ENCODE results near the gene MLXIPL.
"Not testable (repeated sequence)": the region's sequence is repeated elsewhere in the genome, so short reads cannot be mapped to it uniquely, and the experiment has no call there.

MLXIPL gene

DNA sequence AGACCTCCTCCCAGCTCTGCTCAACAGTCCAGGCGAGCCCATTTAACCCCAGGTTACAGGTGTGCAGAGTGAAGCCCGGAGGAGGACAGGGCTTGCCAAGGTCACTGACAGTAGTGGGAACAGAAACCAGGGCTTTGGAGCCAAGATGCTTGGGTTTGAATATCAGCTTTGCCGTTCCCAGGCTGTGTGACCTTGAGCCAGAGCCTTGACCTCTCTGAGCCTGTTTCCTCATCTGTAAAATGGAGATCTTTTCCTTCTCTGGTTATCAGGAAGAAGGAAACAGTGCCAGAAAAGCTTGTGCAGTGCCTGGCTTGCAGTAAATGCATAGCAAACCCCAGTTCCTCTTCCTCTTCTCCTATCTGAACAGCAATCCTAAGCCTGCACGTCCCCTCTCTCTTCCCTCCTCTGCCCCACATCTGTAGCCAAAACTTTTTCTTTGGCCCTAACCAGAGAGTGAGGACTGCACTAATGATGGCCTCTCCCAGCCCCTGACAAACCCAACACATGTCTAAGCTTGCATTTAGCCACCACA is 21.4 kb upstream of the MLXIPL start:
- no peak for FAIRE-seq

- FAIRE-seq: no peak
These were observed 20.5 kb upstream of the MLXIPL start for GRCh38 chr7:73644688-73645286.

DNA sequence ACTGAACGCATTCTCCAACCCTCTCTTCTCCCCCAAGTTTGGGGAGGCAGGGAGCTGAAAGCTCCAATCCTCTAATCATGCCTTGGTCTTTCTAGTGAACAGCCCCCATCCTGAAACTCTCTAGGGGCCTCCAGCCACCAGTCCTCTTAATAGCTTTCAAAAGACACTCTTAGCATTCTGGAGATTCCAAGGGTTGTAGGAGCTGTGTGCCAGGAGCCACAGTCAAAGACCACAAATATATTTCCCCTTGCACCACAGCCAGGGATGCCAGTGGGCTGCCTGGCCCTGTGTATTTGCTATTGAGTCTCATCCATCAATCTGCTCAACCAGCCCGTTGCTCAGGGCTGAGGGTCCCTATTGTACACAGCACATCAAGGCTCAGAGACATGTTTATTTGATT is 18.5 kb upstream of the MLXIPL start:
- FAIRE-seq: no peak

DNA sequence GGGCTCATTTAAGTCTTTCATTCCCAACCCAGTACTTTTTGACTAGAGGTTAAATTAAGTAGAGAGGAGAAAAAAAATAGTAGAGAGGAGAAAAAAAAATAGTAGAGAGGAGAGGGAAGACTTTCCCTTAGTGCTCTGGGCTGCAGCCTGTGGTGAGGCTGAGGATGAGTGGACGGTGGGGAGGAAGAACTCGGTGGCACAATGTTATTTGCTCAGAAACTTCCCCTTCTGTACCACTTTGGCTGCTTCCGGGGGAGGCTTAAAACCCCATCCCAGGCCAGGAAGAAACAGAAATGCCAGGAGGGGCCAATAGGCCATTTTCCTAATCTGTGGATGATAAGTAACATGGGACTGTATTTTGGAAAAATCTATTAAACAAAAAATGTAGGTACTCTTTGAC is 14.6 kb upstream of the MLXIPL start:
- no peak for FAIRE-seq

DNA sequence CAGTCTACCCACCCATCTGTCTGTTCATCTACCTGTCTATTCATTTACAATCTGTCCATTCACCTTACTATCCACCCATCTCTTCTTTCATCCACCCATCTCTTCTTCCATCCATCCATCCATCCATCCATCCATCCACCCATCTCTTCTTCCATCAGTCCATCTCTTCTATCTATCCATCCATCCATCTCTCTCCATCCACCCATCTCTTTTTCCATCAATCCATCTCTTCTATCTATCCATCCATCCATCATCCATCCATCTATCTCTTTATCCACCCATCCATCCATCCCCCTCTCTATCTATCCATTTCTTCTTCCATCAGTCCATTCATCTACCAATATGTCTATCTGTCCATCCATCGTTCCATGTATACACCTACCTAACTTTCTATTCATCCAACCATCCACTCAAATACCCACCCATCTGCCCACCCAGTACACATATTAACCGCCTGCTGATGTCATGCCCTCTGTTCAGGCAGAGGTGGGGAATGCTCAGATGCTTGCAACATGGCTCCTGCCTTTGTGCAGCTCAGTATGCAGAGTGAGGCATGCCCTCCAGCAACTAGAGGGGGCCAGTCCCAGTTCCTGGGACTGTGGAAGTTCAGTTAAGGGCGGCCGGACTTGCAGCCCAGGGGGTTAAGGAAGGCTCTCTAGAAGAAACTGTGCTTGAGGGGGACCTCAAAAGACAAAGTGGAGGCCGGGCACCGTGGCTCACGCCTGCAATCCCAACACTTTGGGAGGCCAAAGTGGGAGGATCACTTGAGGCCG is 11.3 kb upstream of the MLXIPL start:
- FAIRE-seq: no peak

DNA sequence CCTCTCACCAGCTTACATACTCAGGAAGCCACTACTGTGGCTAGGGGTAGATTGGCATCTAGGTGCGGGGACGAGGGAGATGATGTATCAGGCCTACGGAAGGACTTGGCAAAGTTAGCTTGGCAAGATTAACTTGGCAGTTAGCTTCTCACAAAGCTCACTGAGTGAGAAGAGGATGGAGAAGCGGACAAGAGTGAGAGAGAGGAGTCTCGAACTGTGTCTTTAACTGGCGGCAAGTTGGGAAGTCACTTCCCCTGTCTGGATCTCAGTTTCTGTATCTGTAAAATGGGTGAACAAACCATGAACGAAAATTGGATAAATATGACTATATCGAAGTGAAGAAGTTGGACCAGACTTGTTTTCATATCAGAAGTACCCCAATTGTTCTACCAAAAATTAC is 9.5 kb upstream of the MLXIPL start:
- FAIRE-seq: no peak

- FAIRE-seq: no peak
These were observed 9.0 kb upstream of the MLXIPL start for GRCh38 chr7:73633323-73633722.

GRCh38 chr7:73631558-73631957 is 7.2 kb upstream of the MLXIPL start:
- no peak for FAIRE-seq

DNA sequence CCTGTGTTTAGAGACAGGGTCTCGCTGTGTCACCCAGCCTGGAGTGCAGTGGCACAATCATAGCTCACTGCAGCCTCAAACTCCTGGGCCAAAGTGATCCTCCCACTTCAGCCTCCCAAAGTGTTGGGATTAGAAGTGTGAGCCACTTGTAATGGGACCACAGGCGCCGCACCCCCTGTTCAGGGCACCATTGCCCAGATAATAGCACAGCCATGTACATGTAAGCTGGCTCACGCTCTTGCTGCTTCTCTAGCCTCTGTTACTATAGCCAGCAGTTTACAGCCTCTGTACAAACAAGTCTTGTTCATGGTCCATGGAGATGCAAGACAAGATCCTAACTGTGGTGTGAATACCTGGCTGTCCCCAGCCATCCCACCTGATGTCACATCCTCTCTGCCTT is 4.2 kb upstream of the MLXIPL start:
- FAIRE-seq: no peak

DNA sequence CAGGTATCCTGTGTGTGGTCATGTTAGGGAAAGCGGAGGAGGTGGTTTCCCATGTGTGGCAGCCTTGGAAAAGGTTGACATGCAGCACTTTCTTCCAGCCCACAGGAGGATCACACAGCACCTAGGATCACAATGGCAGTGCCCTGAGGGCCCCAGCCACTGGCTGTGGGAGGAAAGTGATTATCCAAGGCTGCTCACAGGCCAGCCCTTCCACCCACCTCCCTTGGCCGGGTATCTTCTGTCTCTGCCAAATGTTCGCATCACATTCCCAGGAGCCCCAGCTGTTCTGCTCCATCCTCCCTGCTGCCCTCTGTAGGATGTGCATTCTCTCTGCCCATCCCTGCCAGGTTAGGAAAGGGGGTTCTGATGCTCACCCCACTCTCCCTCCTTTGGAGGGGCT is 2.5 kb upstream of the MLXIPL start:
- no peak for FAIRE-seq

DNA sequence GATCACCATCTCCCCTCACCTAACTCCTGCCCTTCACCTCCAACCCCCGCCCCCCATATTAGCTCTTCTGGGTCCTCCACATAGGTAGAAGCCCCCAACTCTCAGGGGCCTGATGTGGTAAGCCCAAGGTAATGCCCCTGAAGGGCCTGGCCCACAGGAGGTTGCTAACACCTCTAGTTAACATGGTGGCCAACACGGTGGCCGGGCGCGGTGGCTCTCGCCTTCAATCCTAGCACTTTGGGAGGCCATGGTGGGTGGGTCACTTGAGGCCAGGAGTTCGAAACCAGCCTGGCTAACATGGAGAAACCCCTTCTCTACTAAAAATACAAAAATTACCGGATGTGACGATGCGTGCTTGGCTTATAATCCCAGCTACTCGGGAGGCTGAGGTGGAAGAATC is 954 bp upstream of the MLXIPL start:
- FAIRE-seq: no peak

- no peak for FAIRE-seq
These were observed 313 bp upstream of the MLXIPL start for GRCh38 chr7:73624669-73625001.

DNA sequence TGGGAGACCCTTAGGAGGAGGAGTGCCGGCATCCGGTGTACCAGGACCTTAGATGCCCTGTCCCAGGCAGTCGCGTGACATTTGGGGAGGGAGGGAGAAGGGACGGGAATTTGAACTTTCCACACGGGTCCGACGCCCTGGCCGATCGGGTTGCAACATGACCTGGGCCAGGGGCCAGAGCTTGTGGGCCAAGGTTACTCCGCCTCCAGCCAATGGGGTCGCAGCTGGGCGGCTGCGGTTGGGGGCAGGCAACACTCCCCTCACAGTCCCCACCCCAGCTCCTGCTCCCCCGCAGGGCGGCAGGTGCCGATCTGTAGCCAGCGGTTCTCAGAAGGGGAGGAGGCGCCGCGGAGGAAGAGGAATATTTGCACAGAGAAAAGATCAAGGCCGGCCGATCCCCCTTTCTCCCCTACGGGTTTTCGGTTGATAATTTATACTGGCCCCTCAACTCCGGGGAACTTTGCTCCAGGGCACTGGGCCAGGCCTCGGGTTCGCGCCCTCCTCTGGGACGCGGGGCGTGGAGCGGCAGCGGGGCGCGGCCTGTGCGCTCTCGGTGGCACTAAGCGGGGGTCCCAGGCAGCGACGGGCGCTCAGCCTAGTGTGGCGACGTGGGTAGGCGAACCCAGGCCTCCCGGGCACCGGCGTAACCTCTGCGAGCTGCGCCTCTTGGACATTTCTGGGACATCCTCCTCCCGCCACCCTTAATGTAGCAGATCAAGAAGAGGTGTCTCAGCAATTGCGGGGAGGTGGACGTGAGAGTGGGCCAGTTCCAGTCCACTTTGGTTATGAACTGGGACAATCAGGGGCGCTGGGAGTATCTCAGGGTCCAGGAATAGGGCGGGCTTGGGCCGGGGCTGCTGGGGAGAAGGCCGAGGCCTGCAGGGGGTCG is 1.2 kb downstream of the MLXIPL start:
- no peak for FAIRE-seq

- FAIRE-seq: no peak
These were observed 1.8 kb downstream of the MLXIPL start for GRCh38 chr7:73622527-73622908.

- no peak for FAIRE-seq
These were observed 2.9 kb downstream of the MLXIPL start for GRCh38 chr7:73621168-73622063.

- not testable (repeated sequence) for FAIRE-seq
These were observed 4.9 kb downstream of the MLXIPL start for GRCh38 chr7:73619394-73619793.

DNA sequence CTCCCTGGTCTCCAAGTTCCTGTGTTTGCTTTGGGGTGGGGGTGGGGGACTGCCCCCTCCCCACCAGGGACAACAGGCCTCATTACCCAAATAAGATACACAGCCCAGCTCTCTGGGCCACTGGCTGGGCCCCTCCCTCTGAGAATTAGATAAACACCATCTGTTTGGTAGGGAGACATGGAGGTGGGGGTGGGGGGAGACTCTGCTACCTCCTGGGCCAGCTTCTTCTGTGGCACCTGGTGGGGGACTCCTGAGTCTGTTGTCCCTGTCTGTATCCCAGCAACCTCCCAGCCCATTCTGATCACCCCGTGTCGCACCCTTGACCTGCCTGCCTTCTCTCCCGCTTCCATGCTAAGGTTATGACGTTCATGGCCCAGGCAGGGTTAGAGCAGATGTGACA is 5.8 kb downstream of the MLXIPL start:
- no peak for FAIRE-seq

- FAIRE-seq: not testable (repeated sequence)
These were observed 6.8 kb downstream of the MLXIPL start for GRCh38 chr7:73617520-73617919.

GRCh38 chr7:73615886-73616285 is 8.4 kb downstream of the MLXIPL start:
- no peak for FAIRE-seq

DNA sequence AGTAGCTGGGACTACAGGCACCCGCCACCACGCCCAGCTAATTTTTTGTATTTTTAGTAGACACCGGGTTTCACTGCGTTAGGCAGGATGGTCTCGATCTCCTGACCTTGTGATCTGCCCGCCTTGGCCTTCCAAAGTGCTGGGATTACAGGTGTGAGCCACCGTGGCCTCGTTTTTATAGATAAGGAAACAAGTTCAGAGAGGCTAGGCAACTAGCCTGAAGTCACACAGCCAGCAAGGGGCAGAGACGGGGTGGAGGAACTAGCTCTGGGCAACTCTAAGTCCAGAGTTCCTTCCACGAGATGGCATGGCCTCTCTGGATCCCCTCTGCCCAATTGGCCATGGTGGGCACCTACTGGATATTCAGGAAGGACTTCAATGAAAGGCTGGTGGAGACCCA is 9.4 kb downstream of the MLXIPL start:
- FAIRE-seq: not testable (repeated sequence)

DNA sequence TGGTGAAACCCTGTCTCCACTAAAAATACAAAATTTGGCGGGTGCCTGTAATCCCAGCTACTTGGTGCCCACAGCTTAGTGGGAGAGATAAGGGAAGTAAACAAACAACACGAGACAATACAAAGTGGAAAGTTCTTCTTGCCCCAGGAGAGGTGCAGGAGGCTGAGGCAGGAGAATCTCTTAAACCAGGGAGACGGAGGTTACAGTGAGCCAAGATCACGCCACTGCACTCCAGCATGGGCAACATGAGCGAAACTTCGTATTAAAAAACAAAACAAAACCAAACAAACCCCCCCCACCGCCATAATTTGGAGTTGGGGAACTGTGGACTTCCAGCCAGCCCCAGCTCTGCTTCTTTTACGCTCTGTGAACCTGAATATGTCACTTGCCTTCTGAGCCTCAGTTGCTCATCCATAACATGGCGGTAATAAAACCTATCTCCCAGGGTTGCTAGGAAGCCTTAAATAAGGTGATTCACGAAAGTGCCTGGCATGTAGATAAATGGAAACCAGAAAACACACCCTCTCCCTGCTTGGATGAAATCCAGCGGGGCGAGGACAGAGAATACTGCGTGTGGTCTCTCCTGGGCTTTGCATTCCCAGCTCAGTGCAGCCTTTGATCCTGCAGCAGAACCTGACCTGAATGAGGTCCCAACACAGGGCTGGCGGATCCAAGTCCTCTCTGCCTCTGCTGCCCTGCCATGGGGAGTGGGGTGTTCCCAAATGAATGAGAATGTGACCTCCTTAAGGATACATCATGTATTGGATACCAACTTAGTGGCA is 10.2 kb downstream of the MLXIPL start:
- FAIRE-seq: no peak

Measured in TTC549 (cell line).